Duodenal mucosa (tissue), 2 donors: ENCODE measurements around the gene GAS7.

Experiments used
- H3K27ac ChIP-seq: one replicate; pipeline ENCODE4 v1.7.0; 2013; ENCODE audit warnings: low read depth, low read length
- H3K27me3 ChIP-seq, 2 donors: one replicate each; pipeline ENCODE4 v1.7.0; 2013; ENCODE audit warnings: low read length in 2 of 2, control low read depth in 1 of 2; ENCODE audit not compliant: insufficient read depth in 2 of 2, control insufficient read depth in 1 of 2
- H3K36me3 ChIP-seq, 2 donors: one replicate each; pipeline ENCODE4 v1.7.0; 2013; ENCODE audit warnings: low read length in 2 of 2, control low read depth in 1 of 2; ENCODE audit not compliant: insufficient read depth in 2 of 2, control insufficient read depth in 1 of 2
- H3K4me1 ChIP-seq, 2 donors: one replicate each; pipeline ENCODE4 v1.7.0; 2013; ENCODE audit warnings: low read length in 2 of 2, control low read depth in 1 of 2; ENCODE audit not compliant: insufficient read depth in 2 of 2, control insufficient read depth in 1 of 2
- H3K4me3 ChIP-seq, 2 donors: one replicate each; pipeline ENCODE4 v1.7.0; 2013; ENCODE audit warnings: low read length in 2 of 2, low read depth in 1 of 2
- H3K9ac ChIP-seq, 2 donors: one replicate each; pipeline ENCODE4 v1.7.0; 2013; ENCODE audit warnings: low read length in 2 of 2, low read depth in 1 of 2
- H3K9me3 ChIP-seq, 2 donors: one replicate each; pipeline ENCODE4 v1.7.0; 2013; ENCODE audit warnings: low read length in 2 of 2, control low read depth in 1 of 2; ENCODE audit not compliant: control insufficient read depth in 1 of 2

Gene GAS7

GRCh38 chr17:10201680-10202079 lies 3.3 kb upstream of the GAS7 start:
- no peaks in the 10 kb centered on the region for H3K36me3 ChIP-seq

GRCh38 chr17:10200645-10201044 lies 2.2 kb upstream of the GAS7 start:
- H3K27ac ChIP-seq = no peak overlapping the region
- H3K4me1 ChIP-seq = peaks cover 4 to 6% of the 10 kb centered on the region in 2 donors
- peaks cover 3 to 7% of the 10 kb centered on the region in 2 donors for H3K9me3 ChIP-seq
- peaks cover 0 to 4% of the 10 kb centered on the region in 2 donors for H3K27me3 ChIP-seq
- H3K36me3 ChIP-seq = no peaks in the 10 kb centered on the region
- H3K4me3 ChIP-seq = no peak overlapping the region
- no peak overlapping the region for H3K9ac ChIP-seq

More at GRCh38 chr17:10201680-10202079, 3.3 kb upstream of the GAS7 start:
- Histone ChIP-seq H3K4me3 (no peak overlapping the region), H3K27ac (no peak overlapping the region), H3K9me3 (peaks cover 8 to 11% of the 10 kb centered on the region in 2 donors), H3K9ac (no peak overlapping the region), H3K4me1 (no peaks in the 10 kb centered on the region), H3K27me3 (peaks cover 0 to 4% of the 10 kb centered on the region in 2 donors)

GRCh38 chr17:10200016-10200415 lies 1.6 kb upstream of the GAS7 start:
- Histone ChIP-seq H3K27ac (no peak overlapping the region), H3K9me3 (peaks cover 0 to 3% of the 10 kb centered on the region in 2 donors), H3K4me1 (peaks cover 4 to 7% of the 10 kb centered on the region in 2 donors), H3K9ac (no peak overlapping the region), H3K4me3 (no peak overlapping the region), H3K36me3 (no peaks in the 10 kb centered on the region), H3K27me3 (peaks cover 0 to 4% of the 10 kb centered on the region in 2 donors)

- peaks cover 0 to 4% of the 10 kb centered on the region in 2 donors for H3K27me3 ChIP-seq
- no peaks in the 10 kb centered on the region for H3K36me3 ChIP-seq
- H3K4me3 ChIP-seq = peak overlapping the region; percentile 50 to 57
- no peak overlapping the region for H3K27ac ChIP-seq
- peak overlapping the region; percentile 29 to 38 for H3K9ac ChIP-seq
- H3K4me1 ChIP-seq = peaks cover 4 to 7% of the 10 kb centered on the region in 2 donors
- peaks cover 7 to 9% of the 10 kb centered on the region in 2 donors for H3K9me3 ChIP-seq
Measured at GRCh38 chr17:10197721-10198508, 491 bp downstream of the GAS7 start.

- no peaks in the 10 kb centered on the region for H3K36me3 ChIP-seq
- peaks cover 4 to 7% of the 10 kb centered on the region in 2 donors for H3K4me1 ChIP-seq
- H3K27me3 ChIP-seq = peaks cover 0 to 4% of the 10 kb centered on the region in 2 donors
- H3K27ac ChIP-seq = no peak overlapping the region
- peak overlapping the region; percentile 50 to 57 for H3K4me3 ChIP-seq
- H3K9ac ChIP-seq = peak overlapping the region; percentile 29 to 38
- peaks cover 7 to 9% of the 10 kb centered on the region in 2 donors for H3K9me3 ChIP-seq
Measured at GRCh38 chr17:10197362-10197720, 1.1 kb downstream of the GAS7 start.

- Histone ChIP-seq H3K9me3 (peaks cover 7 to 9% of the 10 kb centered on the region in 2 donors), H3K4me3 (peak overlapping the region; percentile 50 to 57), H3K36me3 (no peaks in the 10 kb centered on the region), H3K27ac (no peak overlapping the region), H3K4me1 (peaks cover 4 to 7% of the 10 kb centered on the region in 2 donors), H3K27me3 (peaks cover 0 to 4% of the 10 kb centered on the region in 2 donors), H3K9ac (peak overlapping the region in 1 of 2 donors; percentile 24)
Measured at GRCh38 chr17:10196941-10197340, 1.5 kb downstream of the GAS7 start.

GRCh38 chr17:10196384-10196895 lies 2.0 kb downstream of the GAS7 start:
- H3K4me3 ChIP-seq = peak overlapping the region; percentile 22 to 57
- no peaks in the 10 kb centered on the region for H3K36me3 ChIP-seq
- peak overlapping the region in 1 of 2 donors; percentile 24 for H3K9ac ChIP-seq
- peaks cover 7 to 9% of the 10 kb centered on the region in 2 donors for H3K9me3 ChIP-seq
- H3K27ac ChIP-seq = no peak overlapping the region
- peaks cover 4 to 7% of the 10 kb centered on the region in 2 donors for H3K4me1 ChIP-seq
- H3K27me3 ChIP-seq = peaks cover 0 to 4% of the 10 kb centered on the region in 2 donors

- peaks cover 4 to 7% of the 10 kb centered on the region in 2 donors for H3K4me1 ChIP-seq
- H3K9ac ChIP-seq = no peak overlapping the region
- H3K4me3 ChIP-seq = no peak overlapping the region
- no peaks in the 10 kb centered on the region for H3K36me3 ChIP-seq
- peaks cover 0 to 4% of the 10 kb centered on the region in 2 donors for H3K27me3 ChIP-seq
- H3K9me3 ChIP-seq = peaks cover 7 to 9% of the 10 kb centered on the region in 2 donors
- H3K27ac ChIP-seq = no peak overlapping the region
Measured at GRCh38 chr17:10195090-10195805, 3.2 kb downstream of the GAS7 start.

GRCh38 chr17:10193632-10194031 lies 4.8 kb downstream of the GAS7 start:
- Histone ChIP-seq H3K36me3 (no peaks in the 10 kb centered on the region), H3K27me3 (no peaks in the 10 kb centered on the region), H3K9ac (no peak overlapping the region), H3K9me3 (peaks cover 7 to 9% of the 10 kb centered on the region in 2 donors), H3K27ac (no peak overlapping the region), H3K4me1 (peaks cover 4 to 7% of the 10 kb centered on the region in 2 donors), H3K4me3 (no peak overlapping the region)

GRCh38 chr17:10192972-10193371 lies 5.4 kb downstream of the GAS7 start:
- H3K27me3 ChIP-seq = no peaks in the 10 kb centered on the region
- H3K36me3 ChIP-seq = no peaks in the 10 kb centered on the region
- H3K4me1 ChIP-seq = peaks cover 4 to 7% of the 10 kb centered on the region in 2 donors
- H3K27ac ChIP-seq = no peak overlapping the region
- H3K9ac ChIP-seq = no peak overlapping the region
- peaks cover 7 to 9% of the 10 kb centered on the region in 2 donors for H3K9me3 ChIP-seq
- no peak overlapping the region for H3K4me3 ChIP-seq
